GM13976 (cell line): ENCODE data around the gene EVX1.

ENCODE experiments used
- DNase-seq: peaks from one replicate; pipeline ENCODE4 v3.0.0; 2012; ENCODE audit warnings: low spot score
- in situ Hi-C: fragments of 300-500 bp; cut with MboI; formaldehyde crosslinking; loops from one replicate; pipeline ENCODE4 v1.12.0; 2022; ENCODE audit warnings: low sequenced_read_pairs, mixed read lengths, inconsistent platforms; ENCODE audit not compliant: unreplicated experiment
- TF ChIP-seq, protein P1 (sequence below): IDR thresholded peaks from 2 replicates; pipeline ENCODE4 v1.5.1; 2012; ENCODE audit warnings: borderline replicate concordance, mild to moderate bottlenecking; ENCODE audit not compliant: insufficient read depth; ENCODE audit errors: extremely low read depth, missing control alignments, control extremely low read depth

Gene EVX1

DNA sequence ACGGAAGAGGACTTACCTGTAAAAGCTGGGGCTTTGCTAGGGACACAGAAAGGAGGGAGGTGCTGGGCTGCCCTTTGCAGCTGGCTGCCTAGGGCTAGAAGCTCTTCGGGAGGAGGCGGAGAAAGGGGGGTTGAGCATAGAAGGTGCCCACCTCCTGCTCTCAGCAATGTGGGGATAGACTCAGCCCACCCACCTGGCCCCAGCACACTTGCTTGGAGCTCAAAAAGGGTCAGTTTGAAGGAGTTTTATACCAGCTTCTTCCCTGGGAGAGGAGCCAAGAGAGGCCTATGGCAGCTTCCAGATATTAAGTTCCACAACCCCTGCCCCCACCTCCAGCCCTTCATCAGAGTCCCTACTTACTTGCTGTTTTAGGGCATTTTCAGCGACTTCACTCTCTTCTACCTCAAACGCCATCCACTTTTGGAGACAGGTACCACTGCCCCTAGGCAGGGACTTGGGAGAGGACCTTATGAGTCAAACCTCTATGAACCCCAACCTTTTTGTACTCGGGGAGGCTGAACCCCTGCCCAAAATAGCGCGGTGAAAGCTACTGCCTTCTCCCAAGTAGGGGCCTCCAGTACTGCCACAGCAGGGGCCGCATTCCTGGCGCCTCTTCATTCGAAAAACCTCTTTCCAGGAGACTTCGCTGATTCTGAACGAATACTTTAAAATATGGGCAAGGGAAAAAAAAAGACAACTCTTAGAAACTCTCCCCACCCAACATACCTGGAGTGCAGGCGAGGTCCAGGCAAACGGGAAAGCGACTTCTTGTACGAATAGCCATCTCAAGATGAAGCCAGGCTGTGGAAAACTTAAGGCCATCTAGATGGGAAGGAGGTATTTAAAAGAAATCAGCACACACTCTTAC lies 1.2 kb upstream of the EVX1 start:
- DNase-seq, result no peak
- in situ Hi-C loops, result loop anchor here (10.0 kb wide), 1 partner anchor 47 kb away; no protein-coding TSS in a partner anchor
- TF ChIP-seq, protein P1, sequence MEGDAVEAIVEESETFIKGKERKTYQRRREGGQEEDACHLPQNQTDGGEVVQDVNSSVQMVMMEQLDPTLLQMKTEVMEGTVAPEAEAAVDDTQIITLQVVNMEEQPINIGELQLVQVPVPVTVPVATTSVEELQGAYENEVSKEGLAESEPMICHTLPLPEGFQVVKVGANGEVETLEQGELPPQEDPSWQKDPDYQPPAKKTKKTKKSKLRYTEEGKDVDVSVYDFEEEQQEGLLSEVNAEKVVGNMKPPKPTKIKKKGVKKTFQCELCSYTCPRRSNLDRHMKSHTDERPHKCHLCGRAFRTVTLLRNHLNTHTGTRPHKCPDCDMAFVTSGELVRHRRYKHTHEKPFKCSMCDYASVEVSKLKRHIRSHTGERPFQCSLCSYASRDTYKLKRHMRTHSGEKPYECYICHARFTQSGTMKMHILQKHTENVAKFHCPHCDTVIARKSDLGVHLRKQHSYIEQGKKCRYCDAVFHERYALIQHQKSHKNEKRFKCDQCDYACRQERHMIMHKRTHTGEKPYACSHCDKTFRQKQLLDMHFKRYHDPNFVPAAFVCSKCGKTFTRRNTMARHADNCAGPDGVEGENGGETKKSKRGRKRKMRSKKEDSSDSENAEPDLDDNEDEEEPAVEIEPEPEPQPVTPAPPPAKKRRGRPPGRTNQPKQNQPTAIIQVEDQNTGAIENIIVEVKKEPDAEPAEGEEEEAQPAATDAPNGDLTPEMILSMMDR, result no peak

DNA sequence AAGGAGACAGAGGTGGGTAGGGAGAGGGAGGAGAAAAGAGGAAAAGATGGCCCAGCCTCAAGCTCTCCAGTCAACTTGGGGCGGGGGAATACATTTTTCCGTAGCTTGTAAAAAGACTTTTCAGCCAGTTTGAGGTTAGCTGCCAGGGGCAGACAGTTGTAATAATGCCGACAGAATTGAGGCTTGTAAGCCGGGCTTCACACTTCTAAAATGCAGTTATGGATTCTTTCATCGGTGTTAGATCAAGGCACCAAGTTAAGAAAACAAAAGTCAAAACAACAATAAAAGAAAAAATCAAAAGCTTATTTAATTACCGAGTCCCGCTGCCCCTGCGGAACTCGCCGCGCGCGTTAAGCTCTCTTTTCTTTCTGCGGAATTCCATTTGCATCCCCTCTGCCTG lies 448 bp upstream of the EVX1 start:
- TF ChIP-seq, protein P1, result no peak
- no peak for DNase-seq
- in situ Hi-C loops, result loop anchor here (10.0 kb wide), 1 partner anchor 47 kb away; no protein-coding TSS in a partner anchor

GRCh38 chr7:27243340-27244163 lies 950 bp downstream of the EVX1 start:
- in situ Hi-C loops, result loop anchor here (10.0 kb wide), 1 partner anchor 49 kb away; no protein-coding TSS in a partner anchor
- DNase-seq, result no peak

GRCh38 chr7:27244488-27245123 lies 2.0 kb downstream of the EVX1 start:
- TF ChIP-seq, protein P1, result no peak
- peak; percentile 29 for DNase-seq
- in situ Hi-C loops, result loop anchor here (10.0 kb wide), 1 partner anchor 50 kb away; no protein-coding TSS in a partner anchor

More at GRCh38 chr7:27243340-27244163, 950 bp downstream of the EVX1 start:
- TF ChIP-seq, protein P1, result no peak

GRCh38 chr7:27245124-27245797 lies 2.7 kb downstream of the EVX1 start:
- DNase-seq, result peak; percentile 29
- TF ChIP-seq, protein P1, result no peak
- in situ Hi-C loops, result loop anchor here (10.0 kb wide), 1 partner anchor 50 kb away; no protein-coding TSS in a partner anchor
